Progenitor cell of endocrine pancreas (in vitro differentiated cells): ENCODE results near the gene NR4A3. TPM values are rescaled to one million over a fixed set of nuclear protein-coding genes. Genes with fewer than 3 reads are reported as not detected.

Experiments
- DNase-seq: peaks from one replicate; pipeline ENCODE4 v3.0.0; 2021; ENCODE audit warnings: low spot score; ENCODE audit not compliant: unreplicated experiment
- H3K27ac Mint-ChIP-seq: 2 replicates; pipeline ENCODE4 v1.8.0; 2021; ENCODE audit warnings: mild to moderate bottlenecking, moderate library complexity, mixed read lengths
- H3K27me3 Mint-ChIP-seq: 2 replicates; pipeline ENCODE4 v1.8.0; 2021; ENCODE audit warnings: mixed read lengths
- H3K36me3 Mint-ChIP-seq: 2 replicates; pipeline ENCODE4 v1.8.0; 2022; ENCODE audit warnings: mixed read lengths; ENCODE audit not compliant: insufficient read depth
- H3K4me1 Mint-ChIP-seq: 2 replicates; pipeline ENCODE4 v1.8.0; 2021; ENCODE audit warnings: low read depth, mixed read lengths
- H3K4me3 Mint-ChIP-seq: 2 replicates; pipeline ENCODE4 v1.8.0; 2021; ENCODE audit warnings: low read depth, mild to moderate bottlenecking, moderate library complexity, mixed read lengths
- H3K9me3 Mint-ChIP-seq: 2 replicates; pipeline ENCODE4 v1.8.0; 2021; ENCODE audit warnings: low read depth, mixed read lengths
- CTCF ChIP-seq: fragments of 200-600 bp; sonication (generic); IDR thresholded peaks from one replicate; pipeline ENCODE4 v1.5.0; 2021; ENCODE audit warnings: antibody characterized with exemption, mild to moderate bottlenecking; ENCODE audit not compliant: unreplicated experiment
- total RNA-seq: library from RNA; stranded (reverse); gene quantifications from 2 replicates; pipeline ENCODE4 v1.2.1, GENCODE V29; 2021

The NR4A3 gene
- total RNA-seq, 1 donor from 2014 or later, result 1.4 TPM

GRCh38 chr9:99820685-99821395 lies 845 bp upstream of the NR4A3 start:
- H3K36me3 Mint-ChIP-seq, result peaks cover 3% of the 10 kb centered on the region
- H3K4me1 Mint-ChIP-seq, result peaks cover 33% of the 10 kb centered on the region
- H3K27ac Mint-ChIP-seq, result peak overlapping the region; percentile 99
- peak overlapping the region; percentile 91 for H3K4me3 Mint-ChIP-seq
- no peak for TF ChIP-seq CTCF
- H3K9me3 Mint-ChIP-seq, result no peaks in the 10 kb centered on the region
- H3K27me3 Mint-ChIP-seq, result peaks cover 35% of the 10 kb centered on the region
- no peak for DNase-seq

GRCh38 chr9:99822109-99822805 lies 572 bp downstream of the NR4A3 start:
- Mint-ChIP-seq H3K27ac (peak overlapping the region; percentile 99), H3K36me3 (no peaks in the 10 kb centered on the region), H3K4me3 (peak overlapping the region; percentile 91), H3K4me1 (peaks cover 31% of the 10 kb centered on the region), H3K27me3 (peaks cover 49% of the 10 kb centered on the region), H3K9me3 (no peaks in the 10 kb centered on the region)
- DNase-seq, result no peak
- TF ChIP-seq CTCF, result no peak

- Mint-ChIP-seq H3K36me3 (no peaks in the 10 kb centered on the region), H3K27me3 (peaks cover 57% of the 10 kb centered on the region), H3K27ac (peak overlapping the region; percentile 99), H3K4me3 (peak overlapping the region; percentile 91), H3K4me1 (peaks cover 31% of the 10 kb centered on the region), H3K9me3 (no peaks in the 10 kb centered on the region)
- no peak for TF ChIP-seq CTCF
- no peak for DNase-seq
Measured at GRCh38 chr9:99822806-99823591, 1.3 kb downstream of the NR4A3 start.

GRCh38 chr9:99823681-99824377 lies 2.1 kb downstream of the NR4A3 start:
- peaks cover 60% of the 10 kb centered on the region for H3K27me3 Mint-ChIP-seq
- no peaks in the 10 kb centered on the region for H3K9me3 Mint-ChIP-seq
- peaks cover 25% of the 10 kb centered on the region for H3K4me1 Mint-ChIP-seq
- TF ChIP-seq CTCF, result no peak
- peak overlapping the region; percentile 99 for H3K27ac Mint-ChIP-seq
- DNase-seq, result no peak
- H3K4me3 Mint-ChIP-seq, result peak overlapping the region; percentile 91
- H3K36me3 Mint-ChIP-seq, result no peaks in the 10 kb centered on the region
